HepG2 (cell line): Measurements from ENCODE around the gene PCSK6. TPM values are rescaled to one million over a fixed set of nuclear protein-coding genes. Genes with fewer than 3 reads are reported as not detected.

Source experiments
- ATF7 ChIP-seq, 2 experiments: fragments of 450-650 bp in 1 of 2; sonication (generic) in 1 of 2; formaldehyde crosslinking in 1 of 2; IDR thresholded peaks; 2 replicates each; pipeline versions ENCODE4 v1.4.0 to v1.6.1; 2016 to 2020; ENCODE audit warnings: antibody characterized with exemption in 1 of 2, mild to moderate bottlenecking in 1 of 2, missing genetic modification reagents in 1 of 2
- STAG1 ChIP-seq: sonication (generic); formaldehyde crosslinking; IDR thresholded peaks from 2 replicates; pipeline ENCODE4 v1.4.0; 2020; ENCODE audit warnings: missing genetic modification reagents
- TEAD3 ChIP-seq: optimal IDR thresholded peaks from 2 replicates; pipeline ENCODE3; 2016; ENCODE audit warnings: borderline replicate concordance
- ZNF556 ChIP-seq: sonication (generic); formaldehyde crosslinking; IDR thresholded peaks from 2 replicates; pipeline ENCODE4 v1.4.0; 2020; ENCODE audit warnings: mild to moderate bottlenecking, missing genetic modification reagents, borderline replicate concordance
- ZNF788 ChIP-seq: sonication (generic); formaldehyde crosslinking; IDR thresholded peaks from 2 replicates; pipeline ENCODE4 v1.5.0; 2020; ENCODE audit warnings: mild to moderate bottlenecking, missing genetic modification reagents, borderline replicate concordance
- polyA plus RNA-seq, 8 experiments: library from polyadenylated mRNA; depleted of rRNA in 3 of 8; stranded (reverse) in 7 of 8; unstranded in 1 of 8; fragments of >200 nt; fragmentation: Illumina TruSeq in 4 of 8; extraction: Trizol in 4 of 8; gene quantifications; 2 replicates each; pipeline versions ENCODE4 v1.2.1 to v1.2.3, GENCODE V29; 2011 to 2016; ENCODE audit warnings: low read depth in 4 of 8, missing spikeins in 1 of 8, mixed read lengths in 1 of 8; ENCODE audit not compliant: insufficient read depth in 1 of 8
- total RNA-seq, 5 experiments: library from RNA; depleted of rRNA; stranded (reverse); fragments of >200 nt; fragmentation: Illumina TruSeq; extraction: Trizol; gene quantifications; 2 replicates each; pipeline ENCODE4 v1.2.3, GENCODE V29; 2016; ENCODE audit warnings: low read depth in 1 of 5
- TF ChIP-seq, protein P1 (sequence below): sonication (generic); formaldehyde crosslinking; IDR thresholded peaks from 2 replicates; pipeline ENCODE4 v1.4.0; 2020; ENCODE audit warnings: mild to moderate bottlenecking, missing genetic modification reagents
- TF ChIP-seq, protein P2 (sequence below): sonication (generic); formaldehyde crosslinking; IDR thresholded peaks from 2 replicates; pipeline ENCODE4 v1.4.0; 2020; ENCODE audit warnings: missing genetic modification reagents; ENCODE audit errors: not compliant biosample characterization
- TF ChIP-seq, protein P3 (sequence below): sonication (generic); formaldehyde crosslinking; IDR thresholded peaks from 2 replicates; pipeline ENCODE4 v1.8.0; 2022; ENCODE audit warnings: missing genetic modification reagents, mild to moderate bottlenecking, moderate library complexity, borderline replicate concordance

The PCSK6 gene
- total and polyA plus RNA-seq, 2 of the 13 experiments (the other 11 are each of a cell fraction or from before 2014, with no cell fraction given), result 56.5 to 155 TPM

DNA sequence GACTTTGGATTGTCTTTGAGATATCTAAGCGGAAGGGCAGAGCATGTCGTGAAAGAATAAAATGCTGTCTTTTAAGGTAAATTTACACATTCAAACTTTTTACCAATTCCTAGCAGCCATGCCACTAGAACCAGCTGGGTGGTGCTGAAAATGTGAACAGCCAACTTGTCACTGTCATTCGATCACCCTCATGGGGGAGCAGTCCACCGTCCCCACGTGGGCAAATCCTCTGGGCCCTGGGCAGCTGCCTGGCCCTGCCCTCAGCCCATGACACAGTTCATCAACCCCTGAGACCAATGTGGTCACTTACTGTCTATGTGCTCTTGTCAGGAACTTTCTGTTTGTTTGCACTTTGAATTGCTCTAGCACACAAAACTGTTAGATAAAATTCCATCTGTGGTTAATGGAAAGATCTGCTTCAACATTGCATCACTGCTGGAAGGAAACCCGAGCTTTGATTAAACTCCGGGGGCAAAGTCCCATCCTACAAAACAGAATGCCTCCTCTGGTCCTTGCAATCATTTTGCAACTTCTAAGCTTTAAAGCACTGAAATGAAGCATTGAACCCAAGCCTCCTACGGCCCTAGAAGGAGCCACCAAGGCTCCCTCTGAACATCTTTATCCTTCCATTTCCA, 50.1 kb downstream of the PCSK6 start (continued):
- TF ChIP-seq, protein P1, sequence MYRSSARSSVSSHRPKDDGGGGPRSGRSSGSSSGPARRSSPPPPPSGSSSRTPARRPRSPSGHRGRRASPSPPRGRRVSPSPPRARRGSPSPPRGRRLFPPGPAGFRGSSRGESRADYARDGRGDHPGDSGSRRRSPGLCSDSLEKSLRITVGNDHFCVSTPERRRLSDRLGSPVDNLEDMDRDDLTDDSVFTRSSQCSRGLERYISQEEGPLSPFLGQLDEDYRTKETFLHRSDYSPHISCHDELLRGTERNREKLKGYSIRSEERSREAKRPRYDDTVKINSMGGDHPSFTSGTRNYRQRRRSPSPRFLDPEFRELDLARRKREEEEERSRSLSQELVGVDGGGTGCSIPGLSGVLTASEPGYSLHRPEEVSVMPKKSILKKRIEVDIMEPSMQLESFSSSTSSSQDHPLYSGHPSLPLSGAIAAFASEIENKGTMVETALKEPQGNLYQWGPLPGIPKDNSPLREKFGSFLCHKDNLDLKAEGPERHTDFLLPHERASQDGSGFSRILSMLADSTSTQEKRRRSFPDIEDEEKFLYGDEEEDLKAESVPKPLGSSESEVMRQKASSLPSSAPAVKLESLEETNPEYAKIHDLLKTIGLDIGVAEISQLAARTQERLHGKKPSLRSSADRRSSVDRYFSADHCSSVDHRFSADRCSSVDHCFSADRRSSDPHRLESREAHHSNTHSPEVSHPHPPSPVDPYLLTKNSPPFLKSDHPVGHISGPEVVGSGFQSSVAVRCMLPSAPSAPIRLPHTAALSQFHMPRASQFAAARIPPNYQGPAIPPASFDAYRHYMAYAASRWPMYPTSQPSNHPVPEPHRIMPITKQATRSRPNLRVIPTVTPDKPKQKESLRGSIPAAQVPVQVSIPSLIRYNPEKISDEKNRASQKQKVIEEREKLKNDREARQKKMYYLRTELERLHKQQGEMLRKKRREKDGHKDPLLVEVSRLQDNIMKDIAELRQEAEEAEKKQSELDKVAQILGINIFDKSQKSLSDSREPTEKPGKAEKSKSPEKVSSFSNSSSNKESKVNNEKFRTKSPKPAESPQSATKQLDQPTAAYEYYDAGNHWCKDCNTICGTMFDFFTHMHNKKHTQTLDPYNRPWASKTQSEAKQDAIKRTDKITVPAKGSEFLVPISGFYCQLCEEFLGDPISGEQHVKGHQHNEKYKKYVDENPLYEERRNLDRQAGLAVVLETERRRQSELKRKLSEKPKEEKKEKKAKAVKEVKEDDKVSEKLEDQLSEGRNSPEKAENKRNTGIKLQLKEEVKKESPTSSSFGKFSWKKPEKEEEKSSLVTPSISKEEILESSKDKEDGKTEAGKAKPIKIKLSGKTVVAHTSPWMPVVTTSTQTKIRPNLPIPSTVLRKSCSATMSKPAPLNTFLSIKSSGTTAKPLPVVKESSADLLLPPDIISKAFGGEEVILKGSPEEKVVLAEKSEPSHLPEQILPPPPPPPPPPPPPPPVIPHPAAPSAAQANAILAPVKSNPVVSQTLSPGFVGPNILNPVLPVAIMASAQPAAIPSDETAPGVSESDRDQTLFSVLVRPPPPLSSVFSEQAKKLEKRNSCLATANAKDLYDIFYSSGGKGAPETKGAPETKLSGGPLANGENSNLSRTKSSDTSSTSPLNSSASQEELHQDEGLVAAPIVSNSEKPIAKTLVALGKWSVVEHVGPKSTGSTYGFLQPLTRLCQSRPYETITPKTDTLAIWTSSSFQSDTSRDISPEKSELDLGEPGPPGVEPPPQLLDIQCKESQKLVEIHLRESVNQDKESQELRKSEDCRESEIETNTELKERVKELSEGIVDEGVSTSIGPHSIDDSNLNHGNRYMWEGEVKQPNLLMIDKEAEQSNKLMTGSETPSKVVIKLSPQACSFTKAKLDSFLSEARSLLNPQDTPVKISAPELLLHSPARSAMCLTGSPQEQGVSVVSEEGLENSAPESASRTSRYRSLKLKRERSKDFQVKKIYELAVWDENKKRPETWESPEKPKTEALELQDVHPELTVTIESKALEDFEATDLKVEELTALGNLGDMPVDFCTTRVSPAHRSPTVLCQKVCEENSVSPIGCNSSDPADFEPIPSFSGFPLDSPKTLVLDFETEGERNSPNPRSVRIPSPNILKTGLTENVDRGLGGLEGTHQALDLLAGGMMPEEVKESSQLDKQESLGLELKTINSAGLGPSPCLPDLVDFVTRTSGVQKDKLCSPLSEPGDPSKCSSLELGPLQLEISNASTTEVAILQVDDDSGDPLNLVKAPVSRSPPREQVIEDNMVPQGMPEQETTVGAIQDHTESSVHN (CRISPR knock-in tag), result no peak
- TF ChIP-seq ATF7 (IDR thresholded peaks at IDR 0.05) (peak; percentile 87), ATF7 (CRISPR knock-in tag; IDR thresholded peaks at IDR 0.05) (peak; percentile 68; the same call in 1 of the 2 replicates), ZNF788 (peak; percentile 82), TEAD3 (peak; percentile 96), STAG1 (CRISPR knock-in tag) (peak; percentile 71), ZNF556 (CRISPR knock-in tag) (peak; percentile 80; the same call in 1 of the 2 replicates)
- TF ChIP-seq, protein P2, sequence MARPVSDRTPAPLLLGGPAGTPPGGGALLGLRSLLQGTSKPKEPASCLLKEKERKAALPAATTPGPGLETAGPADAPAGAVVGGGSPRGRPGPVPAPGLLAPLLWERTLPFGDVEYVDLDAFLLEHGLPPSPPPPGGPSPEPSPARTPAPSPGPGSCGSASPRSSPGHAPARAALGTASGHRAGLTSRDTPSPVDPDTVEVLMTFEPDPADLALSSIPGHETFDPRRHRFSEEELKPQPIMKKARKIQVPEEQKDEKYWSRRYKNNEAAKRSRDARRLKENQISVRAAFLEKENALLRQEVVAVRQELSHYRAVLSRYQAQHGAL, result no peak
- TF ChIP-seq, protein P3, sequence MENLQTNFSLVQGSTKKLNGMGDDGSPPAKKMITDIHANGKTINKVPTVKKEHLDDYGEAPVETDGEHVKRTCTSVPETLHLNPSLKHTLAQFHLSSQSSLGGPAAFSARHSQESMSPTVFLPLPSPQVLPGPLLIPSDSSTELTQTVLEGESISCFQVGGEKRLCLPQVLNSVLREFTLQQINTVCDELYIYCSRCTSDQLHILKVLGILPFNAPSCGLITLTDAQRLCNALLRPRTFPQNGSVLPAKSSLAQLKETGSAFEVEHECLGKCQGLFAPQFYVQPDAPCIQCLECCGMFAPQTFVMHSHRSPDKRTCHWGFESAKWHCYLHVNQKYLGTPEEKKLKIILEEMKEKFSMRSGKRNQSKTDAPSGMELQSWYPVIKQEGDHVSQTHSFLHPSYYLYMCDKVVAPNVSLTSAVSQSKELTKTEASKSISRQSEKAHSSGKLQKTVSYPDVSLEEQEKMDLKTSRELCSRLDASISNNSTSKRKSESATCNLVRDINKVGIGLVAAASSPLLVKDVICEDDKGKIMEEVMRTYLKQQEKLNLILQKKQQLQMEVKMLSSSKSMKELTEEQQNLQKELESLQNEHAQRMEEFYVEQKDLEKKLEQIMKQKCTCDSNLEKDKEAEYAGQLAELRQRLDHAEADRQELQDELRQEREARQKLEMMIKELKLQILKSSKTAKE (CRISPR knock-in tag), result peak; percentile 91
